Measurements from ENCODE around the gene GSG1L.

DNA sequence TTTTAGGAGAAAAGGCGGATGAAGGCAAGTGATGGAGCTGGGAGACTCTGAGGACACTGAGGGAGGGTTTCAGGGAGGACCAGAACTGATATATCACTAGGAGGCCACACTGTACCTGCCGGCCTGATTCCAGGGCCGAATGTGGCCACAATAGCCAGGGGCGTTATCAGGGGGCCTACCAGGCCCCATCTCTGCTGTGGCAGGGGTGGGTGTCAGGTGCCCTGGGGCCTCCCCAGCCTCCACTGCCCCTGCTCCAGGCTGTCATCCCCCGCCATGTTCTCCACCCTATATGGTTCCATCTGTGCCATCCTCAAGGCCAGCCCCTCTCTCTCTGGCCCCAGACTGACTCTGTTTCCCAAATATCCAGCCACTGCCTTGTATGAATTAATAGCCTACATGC, 246.5 kb downstream of the GSG1L start:
- TF ChIP-seq, protein P1, sequence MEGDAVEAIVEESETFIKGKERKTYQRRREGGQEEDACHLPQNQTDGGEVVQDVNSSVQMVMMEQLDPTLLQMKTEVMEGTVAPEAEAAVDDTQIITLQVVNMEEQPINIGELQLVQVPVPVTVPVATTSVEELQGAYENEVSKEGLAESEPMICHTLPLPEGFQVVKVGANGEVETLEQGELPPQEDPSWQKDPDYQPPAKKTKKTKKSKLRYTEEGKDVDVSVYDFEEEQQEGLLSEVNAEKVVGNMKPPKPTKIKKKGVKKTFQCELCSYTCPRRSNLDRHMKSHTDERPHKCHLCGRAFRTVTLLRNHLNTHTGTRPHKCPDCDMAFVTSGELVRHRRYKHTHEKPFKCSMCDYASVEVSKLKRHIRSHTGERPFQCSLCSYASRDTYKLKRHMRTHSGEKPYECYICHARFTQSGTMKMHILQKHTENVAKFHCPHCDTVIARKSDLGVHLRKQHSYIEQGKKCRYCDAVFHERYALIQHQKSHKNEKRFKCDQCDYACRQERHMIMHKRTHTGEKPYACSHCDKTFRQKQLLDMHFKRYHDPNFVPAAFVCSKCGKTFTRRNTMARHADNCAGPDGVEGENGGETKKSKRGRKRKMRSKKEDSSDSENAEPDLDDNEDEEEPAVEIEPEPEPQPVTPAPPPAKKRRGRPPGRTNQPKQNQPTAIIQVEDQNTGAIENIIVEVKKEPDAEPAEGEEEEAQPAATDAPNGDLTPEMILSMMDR (IDR thresholded peaks at IDR 0.05; ENCODE audit: low read depth, low read length), result no peak
- TF ChIP-seq, protein P2, sequence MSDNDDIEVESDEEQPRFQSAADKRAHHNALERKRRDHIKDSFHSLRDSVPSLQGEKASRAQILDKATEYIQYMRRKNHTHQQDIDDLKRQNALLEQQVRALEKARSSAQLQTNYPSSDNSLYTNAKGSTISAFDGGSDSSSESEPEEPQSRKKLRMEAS (IDR thresholded peaks at IDR 0.05; ENCODE audit: low read depth, low read length), result no peak
- TF ChIP-seq POLR2A (IDR thresholded peaks at IDR 0.05; ENCODE audit: extremely low read depth, insufficient read length), result no peak

Data from NB4 (cell line).